Medulla oblongata (tissue), 1 donor: ENCODE data around the gene ACVR1.
A peak's percentile ranks its signal among the peaks of the same experiment; 100 is the strongest.

ENCODE experiments used
- DNase-seq: peaks from one replicate; pipeline ENCODE4 v3.0.0-alpha.2; 2015; ENCODE audit errors: extremely low spot score

Gene ACVR1

DNA sequence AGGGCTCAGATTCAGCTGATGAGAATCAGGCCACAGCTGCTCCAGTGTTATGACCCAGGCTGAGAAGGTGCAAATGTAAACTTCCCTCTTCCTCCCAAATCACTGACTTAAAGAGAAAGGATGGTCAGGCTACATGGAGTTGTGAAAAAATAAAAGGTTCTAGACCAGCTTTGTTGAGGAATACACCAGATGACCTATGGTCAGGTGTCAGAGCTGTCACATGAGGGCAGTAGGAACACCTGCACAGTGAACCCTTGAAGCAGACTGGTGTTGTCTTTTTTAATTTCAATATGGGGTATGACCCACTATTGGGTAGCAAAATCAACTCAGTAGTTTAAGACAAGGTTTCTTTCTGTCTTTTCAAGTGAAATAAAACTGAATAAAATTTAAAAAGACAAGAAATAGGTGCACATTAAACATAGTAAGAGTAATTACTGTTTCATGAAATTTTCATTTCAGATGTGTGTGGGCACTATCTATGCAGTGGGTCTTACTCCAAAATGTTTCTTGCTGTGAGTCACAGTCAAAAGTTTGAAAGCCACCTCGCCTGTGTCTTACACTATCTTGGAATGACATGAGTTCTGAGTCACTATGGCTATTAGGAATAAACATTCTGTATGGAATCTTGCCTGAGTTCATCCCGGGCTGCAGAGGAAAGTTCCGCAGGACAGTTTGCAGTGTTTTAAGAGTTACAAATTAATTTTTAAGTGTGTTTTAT, 83.6 kb downstream of the ACVR1 start:
- no peak for DNase-seq

DNA sequence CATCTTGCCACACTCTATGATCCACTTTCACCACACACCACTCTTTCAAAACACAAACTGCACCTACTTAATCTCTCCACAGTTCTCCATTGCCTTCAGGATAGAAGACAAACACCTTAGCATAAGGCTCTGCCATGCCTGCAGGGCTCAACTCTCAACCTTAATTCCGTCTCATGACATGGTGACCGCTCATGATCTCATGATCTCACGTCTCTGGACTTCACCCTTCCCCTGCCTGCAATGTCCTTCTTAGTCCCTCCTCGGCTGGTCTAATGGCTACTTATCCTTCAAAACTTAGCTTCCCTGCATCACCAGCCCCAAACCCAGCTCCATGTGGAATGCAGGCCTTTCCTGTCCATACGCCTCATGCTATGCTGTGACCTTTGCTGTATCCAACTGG, 85.3 kb downstream of the ACVR1 start:
- DNase-seq = no peak

DNA sequence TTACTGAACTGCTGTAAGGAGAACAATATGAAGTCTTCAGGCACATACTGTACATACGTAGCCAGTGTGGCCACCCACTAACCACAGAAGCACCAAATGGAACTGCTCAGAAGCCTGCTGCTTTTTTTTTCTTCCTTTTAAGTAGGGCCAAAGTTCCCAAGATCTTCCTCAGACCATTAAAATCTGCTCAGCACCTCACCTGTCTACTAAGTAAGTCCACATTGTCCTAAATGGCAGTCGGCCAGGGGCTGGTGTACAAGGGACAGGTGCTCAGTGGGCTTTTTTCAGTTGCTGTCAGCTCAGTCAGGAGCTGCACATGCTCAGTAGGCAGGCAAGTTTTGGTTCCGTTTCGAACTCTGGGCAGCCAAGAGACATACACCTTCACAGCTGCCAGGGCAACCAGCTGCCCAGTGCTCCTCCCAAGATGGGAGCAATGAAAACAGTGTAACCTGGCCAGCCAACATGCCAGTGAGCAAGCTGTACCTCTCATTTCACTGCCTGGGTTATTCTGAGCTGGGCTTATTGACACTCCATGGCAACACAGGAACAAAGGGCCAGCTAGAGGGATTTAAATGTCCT, 86.1 kb downstream of the ACVR1 start:
- peak; percentile 51 for DNase-seq

DNA sequence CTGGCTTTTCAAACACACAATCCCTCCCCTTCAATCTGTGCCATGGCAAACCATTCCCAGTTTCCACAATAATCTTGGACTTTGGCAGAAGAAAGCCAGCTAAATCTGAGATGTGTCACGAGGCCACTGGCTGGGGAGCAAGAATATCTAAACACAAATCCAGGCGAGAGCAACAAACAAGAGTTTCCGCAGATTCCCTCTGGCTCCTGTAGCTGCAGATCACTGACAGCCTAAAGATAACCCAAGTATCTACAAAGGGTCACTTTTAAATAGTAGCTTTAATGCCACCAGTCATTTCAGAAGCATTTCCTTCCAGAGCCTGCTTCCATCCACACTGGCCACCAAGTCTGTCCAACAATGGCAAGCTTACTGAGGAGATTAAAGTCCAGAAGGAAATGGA, 86.9 kb downstream of the ACVR1 start:
- DNase-seq = peak; percentile 36

DNA sequence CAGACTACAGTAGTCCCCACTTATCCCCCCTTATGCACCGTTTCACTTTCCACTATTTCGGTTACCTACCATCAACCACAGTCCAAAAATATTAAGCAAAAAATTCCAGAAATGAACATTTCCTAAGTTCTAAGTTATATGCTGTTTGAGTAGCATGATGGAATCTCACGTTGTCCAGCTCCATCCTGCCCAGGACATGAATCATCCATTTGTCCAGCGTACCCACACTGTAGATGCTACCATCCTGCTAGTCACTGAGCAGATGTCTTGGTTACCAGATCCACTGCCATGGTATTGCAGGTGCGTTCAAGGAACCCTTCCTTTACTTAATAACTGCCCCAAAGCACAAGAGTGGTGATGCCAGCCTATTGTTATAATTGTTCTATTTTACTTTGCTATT, 87.9 kb downstream of the ACVR1 start:
- no peak for DNase-seq

DNA sequence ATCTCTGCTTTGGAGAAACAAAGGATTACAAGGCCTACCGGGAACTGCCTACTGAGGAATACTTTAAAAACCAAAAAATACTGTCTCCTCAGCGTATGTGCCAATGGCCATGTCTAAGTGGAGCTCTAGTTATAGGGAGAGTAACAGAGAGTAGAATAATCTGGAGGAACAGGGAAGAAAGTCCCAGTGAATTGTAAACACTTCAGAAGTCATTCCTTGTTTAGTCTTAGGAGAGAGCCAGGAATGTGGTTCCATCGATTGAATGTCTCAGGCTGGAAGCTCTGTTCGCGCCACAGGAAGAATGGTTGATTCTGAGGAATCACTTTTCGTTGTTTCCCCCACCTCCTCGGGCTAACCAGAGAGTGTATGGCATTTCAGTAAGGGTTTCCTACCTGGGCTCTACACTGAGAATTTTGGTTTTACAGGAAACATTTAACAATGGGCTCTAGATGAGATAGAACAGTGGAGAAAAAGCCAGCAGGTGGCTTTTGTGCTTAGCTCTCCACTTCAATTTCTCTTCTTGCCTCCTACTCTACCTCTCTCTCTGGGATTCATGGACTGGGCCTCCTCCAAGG, 88.7 kb downstream of the ACVR1 start:
- no peak for DNase-seq

DNA sequence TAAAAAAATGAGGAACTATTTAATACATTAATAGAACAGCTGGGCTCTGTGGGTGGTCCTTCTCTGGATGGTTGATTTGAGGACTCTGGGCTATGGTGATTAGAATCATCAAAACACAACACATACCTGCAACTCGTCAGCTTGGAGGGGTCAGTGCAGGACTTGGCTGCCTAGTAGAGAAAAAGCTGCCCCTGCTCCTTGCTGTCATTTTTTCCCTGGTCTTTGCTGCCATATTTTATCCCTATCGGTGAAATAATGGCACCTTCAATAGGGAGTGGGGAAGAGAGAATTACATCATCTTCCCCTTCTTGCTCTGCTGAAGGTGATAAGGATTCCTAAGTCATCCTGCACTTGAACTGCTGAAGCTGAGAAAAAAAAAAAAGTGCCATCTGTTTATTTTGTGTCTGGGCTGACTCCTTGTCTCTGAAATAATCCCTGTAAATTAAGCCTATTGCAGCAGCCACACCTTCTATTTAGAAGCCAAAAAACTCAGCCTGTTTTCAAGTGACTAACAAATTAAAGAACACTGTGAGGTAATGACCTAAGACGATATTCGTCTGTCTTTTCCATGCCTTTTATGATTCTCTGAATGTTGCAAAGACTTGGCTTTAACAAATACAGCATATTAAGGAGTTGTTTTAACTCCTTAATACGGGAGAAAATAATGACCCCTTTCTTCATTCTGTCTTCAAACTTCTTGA, 89.3 kb downstream of the ACVR1 start:
- DNase-seq = no peak

DNA sequence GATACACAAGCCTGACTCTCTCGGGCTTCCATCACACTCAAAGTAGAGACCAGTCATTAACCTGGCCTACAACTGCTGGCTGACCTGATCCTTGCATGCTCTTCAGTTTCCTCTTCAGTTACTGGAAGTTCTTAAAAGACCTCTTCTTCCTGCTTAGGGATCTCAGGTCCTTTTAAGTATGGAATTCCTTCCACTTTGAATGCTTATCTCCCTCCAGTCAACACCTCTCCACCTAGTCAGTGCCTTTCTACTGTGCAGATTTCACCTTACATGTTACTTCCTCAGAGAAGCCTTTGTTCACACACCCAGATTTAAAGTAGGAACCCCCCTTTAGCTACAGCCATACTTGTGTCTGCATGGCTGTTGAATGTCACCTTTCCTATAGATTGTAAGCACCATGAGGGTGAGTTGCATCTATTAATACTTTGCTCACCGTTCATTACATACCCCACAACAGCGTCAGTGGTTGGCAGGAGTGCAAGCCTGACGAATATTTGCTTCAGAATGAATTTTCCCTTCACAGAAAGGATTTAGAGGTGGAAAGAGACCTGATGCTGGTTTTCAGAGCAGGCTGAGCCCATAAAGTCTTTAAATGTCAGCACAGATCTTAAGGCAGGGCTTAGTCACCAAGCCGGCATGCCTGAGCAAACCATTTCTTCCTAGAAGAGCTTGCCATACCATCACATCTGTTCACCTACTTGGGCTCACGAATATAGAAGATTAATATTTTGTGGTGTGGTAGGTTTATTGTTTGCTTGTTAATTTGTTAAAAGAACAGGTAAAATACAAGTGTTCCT, 90.1 kb downstream of the ACVR1 start:
- DNase-seq = no peak

DNA sequence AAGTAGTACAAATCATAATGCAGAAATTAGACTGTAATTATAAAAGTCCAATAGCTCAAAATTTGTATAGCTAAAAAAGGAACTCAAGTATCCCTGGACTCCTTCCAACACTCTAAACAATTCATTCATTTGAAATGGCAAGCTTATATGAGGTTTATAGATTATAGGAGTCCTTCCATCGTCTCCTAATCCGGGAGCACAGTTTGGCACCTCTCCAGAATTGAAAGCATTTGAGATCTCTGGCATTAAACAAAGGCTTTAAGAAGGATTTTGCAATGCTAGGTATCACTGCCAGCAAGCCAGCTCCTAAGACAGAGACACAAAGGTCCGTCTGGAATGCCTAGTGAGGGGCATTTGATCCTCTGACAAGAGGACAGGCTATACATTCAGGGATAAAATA, 90.9 kb downstream of the ACVR1 start:
- DNase-seq = no peak

DNA sequence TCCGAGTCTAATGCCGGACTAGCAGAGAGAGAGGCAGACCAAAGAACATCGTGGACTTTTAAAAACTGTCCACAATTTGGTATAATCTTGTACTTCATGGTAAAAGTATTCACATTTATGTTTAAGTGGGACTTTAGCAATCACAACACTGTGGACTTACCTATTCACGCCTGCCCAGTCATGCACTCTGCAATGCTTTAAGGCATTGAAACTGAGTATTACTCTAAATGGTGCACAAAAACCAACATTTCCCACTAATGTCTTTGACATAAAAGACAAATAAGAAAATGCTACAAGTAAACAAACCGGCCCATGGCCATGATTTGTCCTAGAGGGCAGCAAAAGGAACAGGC, 91.3 kb downstream of the ACVR1 start:
- DNase-seq = no peak

DNA sequence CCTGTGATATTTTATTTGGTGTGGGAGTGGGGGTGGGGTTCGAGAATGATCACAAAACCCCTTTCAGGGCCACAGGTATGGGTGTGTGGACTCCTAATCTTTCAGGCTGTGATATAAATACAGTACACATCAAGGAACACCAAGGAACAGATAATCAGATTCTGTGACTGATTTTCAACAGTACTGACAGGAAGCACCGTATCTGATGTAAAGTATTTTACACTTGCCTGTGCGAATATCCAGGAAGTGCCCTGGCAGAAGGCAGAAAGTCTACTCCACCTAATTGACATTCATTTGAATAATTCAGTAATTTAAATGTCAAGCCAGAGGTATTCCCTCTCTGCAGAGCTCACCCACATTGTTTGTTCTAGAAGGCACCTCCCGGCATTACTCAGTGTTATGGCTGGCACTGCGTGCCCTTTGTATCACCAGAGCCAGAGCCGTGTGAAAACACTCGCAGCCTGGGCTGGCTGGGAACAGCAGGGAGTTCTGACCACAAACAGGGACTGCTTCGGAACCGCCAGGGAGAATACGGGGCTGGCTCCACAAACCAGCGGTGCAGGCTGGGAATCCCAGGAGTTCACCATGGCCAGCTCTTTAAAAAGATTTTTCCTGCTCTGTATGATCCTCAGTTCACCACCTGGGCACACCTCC, 91.8 kb downstream of the ACVR1 start:
- DNase-seq = peak; percentile 66

DNA sequence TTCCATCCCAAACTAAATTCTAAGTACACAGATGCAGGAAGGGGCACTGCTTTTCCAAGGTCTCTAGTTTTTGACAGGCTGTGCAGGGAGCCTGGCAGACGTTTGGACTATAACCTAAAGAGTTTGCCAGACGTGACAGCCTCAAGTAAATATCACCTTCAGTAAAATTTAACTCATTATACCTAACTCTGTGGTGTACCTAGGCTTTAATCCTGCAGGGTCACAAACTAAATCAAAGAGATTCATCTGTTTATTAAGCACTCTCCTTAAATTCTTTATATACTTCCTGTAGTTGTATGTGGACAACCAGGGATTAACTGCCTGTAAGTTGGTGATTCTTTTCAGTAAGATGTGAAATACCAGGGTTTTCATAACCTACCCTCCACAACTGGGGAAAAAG, 92.9 kb downstream of the ACVR1 start:
- DNase-seq = no peak

DNA sequence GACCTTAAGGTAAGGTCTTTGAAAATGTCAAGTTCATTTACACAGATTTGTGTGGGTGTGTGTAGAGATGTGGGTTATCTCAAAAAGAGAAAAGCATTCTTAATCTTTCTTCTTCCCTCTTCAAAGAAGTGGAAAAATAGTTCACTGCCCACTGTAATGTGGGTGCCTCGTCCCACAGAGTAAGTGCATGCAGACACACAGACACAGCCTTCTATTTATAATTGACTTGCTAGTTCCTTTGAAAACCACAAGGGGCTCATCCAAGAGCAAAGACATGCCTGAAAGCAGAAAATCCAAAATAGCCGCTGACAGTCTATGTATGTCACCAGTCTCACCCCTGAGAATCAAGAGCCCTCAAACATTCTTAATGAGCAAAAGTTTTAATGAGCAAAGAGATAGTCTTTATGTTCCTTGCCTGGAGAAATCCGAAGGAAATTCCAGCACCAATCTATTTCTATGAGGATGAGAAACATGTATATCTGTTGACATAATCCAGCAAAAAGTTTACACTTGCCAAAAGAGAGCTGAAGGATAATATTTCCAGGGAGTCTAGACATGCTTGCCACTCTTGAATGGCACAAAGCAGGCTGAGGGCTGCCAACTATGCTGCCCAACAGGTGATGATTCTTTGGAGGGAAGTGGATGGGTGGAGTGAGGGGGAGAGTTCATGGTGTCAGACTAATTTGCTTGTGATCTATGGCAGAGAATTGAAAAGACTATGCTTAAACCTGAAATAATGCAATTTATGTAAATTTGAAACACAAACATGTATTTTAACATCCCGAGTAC, 93.9 kb downstream of the ACVR1 start:
- peak; percentile 19 for DNase-seq

DNA sequence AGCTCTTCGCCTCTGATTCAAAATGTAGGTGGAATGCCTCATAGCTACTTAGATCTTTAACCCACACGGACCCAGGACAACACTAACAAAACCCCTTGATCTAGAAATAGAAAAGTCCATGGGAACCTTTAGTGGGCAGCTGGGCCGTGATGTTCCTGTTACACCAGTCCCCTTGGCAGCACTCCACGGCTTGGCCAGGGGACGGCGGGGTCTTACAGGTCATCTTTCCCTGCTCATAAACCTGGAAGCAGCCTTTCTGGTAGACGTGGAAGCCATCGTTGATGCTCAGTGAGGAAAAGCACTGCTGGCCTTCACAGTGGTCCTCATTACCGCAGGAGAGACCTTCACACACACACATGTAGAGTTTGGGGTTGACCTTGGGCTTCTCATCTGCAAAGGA, 95.9 kb downstream of the ACVR1 start:
- no peak for DNase-seq

DNA sequence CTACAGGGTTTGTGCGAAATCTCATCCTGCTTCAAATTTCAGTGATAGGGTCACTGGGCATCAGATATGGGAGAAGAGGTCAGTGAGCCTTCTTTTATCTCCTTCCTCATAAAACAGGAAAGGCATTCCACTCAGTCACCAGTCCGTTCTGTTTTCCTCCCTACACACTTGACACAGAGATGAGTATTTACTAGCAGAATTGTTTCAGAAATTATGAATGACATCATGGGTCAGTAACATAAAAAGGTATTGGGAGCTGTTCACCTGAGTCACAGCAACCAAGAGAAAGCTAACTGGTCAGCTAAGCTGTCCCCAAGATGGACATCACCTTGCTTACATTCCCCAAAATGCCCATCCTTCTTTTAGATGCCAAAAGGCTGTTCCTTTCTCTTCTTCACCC, 96.3 kb downstream of the ACVR1 start:
- DNase-seq = no peak

DNA sequence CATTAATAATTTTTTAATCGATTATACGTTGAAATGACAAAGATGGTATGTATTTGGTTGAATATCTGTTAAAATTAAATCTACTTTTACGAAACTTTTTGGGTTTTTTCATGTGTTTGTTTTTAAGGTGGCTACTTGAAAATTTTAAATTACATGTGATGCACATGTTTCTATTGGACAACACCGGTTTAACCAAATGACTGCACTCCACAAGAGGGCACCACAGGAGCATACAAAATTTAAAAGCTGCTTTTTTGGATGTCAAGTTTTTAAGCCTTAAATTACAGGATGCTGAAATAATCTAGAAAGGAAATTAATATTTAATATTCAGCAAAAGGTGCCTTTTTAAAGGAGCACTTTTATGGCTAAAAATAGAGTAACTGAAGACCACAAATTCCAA, 98.7 kb downstream of the ACVR1 start:
- DNase-seq = peak; percentile 71

DNA sequence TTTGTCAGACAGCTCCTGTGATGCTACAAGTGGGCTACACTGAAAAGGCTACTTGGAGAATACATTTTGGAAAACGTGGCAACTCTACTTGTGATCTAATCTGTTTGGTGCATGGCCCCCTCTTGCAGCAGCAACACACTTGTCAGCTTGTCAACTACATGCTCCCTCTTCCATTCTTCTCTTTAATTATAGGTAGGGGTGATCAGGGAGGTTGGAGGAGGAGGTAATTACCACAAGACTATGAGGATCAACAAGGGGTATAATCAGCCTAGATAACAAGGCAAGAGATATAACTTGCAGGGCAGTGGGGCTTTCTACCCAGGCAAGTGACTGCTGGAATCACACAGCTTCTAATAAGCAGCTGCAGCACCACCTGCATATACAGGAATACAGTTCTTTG, 104.9 kb downstream of the ACVR1 start:
- DNase-seq = no peak

DNA sequence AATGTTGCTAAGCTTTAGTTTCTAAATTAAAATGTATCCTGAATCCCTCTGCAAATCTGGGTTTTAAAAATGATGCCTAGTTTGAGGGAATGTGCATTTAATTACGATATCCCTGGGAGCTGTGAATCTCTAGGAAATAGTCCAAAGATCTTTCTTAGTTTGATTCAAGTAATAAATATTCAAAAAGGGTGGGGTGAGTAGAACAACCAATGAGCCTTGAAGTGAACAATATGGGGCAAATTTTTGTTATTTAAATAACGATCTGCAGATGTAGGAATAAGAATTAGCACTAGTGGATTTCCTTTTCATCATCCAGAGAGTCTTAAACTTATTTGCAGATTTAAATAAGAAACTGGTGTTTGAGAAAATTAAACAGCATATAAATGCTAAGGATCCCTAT, 106.3 kb downstream of the ACVR1 start:
- DNase-seq = no peak

DNA sequence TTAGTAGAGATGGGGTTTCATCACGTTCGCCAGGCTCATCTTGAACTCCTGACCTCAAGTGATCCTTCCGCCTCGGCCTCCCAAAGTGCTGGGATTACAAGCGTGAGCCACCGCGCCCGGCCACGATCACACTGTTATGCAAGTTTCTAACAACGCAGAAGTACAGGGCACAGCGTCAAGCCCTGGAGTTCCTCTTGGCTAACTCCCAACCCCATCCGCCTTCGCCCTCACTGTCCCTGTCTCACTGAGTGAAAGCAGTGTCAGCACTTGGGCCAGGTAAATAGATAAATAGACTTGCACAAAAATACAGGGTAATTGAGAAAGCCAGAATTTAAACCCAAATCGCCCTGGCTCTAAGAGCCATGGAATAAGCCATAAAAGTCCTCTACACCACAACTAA, 111.7 kb downstream of the ACVR1 start:
- no peak for DNase-seq

DNA sequence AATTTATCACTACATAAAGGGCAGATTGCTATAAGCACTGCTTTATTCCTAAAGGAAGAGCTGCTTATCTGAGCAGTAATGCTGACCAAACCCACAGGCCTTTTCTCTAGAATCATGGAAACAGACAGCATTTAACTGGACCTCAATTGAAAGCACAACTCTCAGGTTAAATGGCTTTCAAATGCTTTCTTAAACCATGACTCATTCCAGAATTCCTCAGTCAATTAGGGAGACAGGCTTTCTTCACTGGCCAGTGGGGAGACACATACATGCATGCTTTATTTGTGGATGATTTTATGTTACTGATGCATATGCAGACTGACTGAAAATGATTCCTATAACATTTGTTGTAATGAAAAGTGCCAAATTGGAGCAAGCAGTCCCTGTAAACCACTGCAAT, 114.6 kb downstream of the ACVR1 start:
- no peak for DNase-seq

DNA sequence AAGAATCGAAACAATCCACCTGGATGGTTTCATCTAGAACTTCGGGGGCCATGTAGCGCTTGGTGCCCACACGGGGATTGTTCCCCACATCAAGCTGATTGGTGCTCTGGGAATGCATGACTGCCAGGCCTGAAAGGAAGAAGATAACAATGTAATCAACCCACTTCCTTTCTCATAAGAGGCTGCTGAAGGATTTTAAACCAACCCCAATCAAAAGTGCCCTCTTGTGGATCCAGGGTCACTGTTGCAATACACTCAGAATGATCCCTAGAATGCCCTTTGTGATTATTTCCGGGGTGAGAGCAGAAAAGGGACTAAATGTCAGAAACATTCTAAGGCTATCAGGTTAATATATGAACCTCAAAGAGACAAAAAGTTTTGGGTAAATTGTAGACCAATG, 115.2 kb downstream of the ACVR1 start:
- DNase-seq = no peak
